ENCODE measurements around the gene CDKAL1.

DNA sequence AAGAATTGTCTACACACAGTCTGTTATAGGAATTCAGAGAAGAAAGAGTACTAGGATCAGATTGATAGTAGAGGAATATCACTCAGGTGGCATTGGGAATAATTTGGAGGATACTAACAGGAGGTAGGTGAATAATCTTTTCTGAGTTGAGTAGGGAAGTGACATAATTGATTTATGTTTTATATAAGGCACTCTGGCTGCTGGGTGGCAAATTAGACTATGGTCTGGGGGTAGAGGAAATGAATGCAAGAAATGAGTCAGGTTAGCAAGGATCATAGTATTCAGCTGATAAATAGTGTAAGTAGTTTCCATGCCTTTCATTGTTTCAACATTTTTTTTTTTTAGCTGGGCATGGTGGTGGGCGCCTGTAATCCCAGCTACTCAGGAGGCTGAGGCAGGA, 113.3 kb downstream of the CDKAL1 start:
- TF ChIP-seq, protein P1, sequence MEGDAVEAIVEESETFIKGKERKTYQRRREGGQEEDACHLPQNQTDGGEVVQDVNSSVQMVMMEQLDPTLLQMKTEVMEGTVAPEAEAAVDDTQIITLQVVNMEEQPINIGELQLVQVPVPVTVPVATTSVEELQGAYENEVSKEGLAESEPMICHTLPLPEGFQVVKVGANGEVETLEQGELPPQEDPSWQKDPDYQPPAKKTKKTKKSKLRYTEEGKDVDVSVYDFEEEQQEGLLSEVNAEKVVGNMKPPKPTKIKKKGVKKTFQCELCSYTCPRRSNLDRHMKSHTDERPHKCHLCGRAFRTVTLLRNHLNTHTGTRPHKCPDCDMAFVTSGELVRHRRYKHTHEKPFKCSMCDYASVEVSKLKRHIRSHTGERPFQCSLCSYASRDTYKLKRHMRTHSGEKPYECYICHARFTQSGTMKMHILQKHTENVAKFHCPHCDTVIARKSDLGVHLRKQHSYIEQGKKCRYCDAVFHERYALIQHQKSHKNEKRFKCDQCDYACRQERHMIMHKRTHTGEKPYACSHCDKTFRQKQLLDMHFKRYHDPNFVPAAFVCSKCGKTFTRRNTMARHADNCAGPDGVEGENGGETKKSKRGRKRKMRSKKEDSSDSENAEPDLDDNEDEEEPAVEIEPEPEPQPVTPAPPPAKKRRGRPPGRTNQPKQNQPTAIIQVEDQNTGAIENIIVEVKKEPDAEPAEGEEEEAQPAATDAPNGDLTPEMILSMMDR (IDR thresholded peaks at IDR 0.05; ENCODE audit: insufficient read depth, low read length), result no peak
- TF ChIP-seq GABPA (IDR thresholded peaks at IDR 0.05; ENCODE audit: low read depth) (no peak), POLR2AphosphoS5 (IDR thresholded peaks at IDR 0.05; ENCODE audit: low read depth) (no peak), SPI1 (IDR thresholded peaks at IDR 0.05; ENCODE audit: borderline replicate concordance, low read depth) (no peak)
